NT2/D1 (cell line): ENCODE results near the gene SLC6A8.

ENCODE experiments used
- DNase-seq: peaks from one replicate; pipeline ENCODE4 v3.0.0-alpha.2; 2011; ENCODE audit warnings: low read depth, low spot score
- H3K27me3 ChIP-seq: 2 replicates; pipeline ENCODE4 v1.6.0; 2011; ENCODE audit warnings: mild to moderate bottlenecking; ENCODE audit not compliant: insufficient read length, insufficient read depth
- H3K36me3 ChIP-seq: 2 replicates; pipeline ENCODE4 v1.6.1; 2011; ENCODE audit warnings: mild to moderate bottlenecking, low read length, mixed read lengths; ENCODE audit not compliant: insufficient read depth, insufficient read length
- H3K4me1 ChIP-seq: 2 replicates; pipeline ENCODE4 v1.5.1; 2011; ENCODE audit not compliant: insufficient read depth, insufficient read length
- H3K4me3 ChIP-seq: 2 replicates; pipeline ENCODE4 v1.5.1; 2011; ENCODE audit warnings: low read depth; ENCODE audit not compliant: insufficient read length
- H3K9ac ChIP-seq: 2 replicates; pipeline ENCODE4 v1.6.0; 2011; ENCODE audit warnings: low read depth; ENCODE audit not compliant: insufficient read length
- H3K9me3 ChIP-seq: 2 replicates; pipeline ENCODE4 v1.5.1; 2011; ENCODE audit warnings: mild to moderate bottlenecking, low read length; ENCODE audit not compliant: insufficient read depth
- SUZ12 ChIP-seq: IDR thresholded peaks from 2 replicates; pipeline ENCODE4 v1.6.1; 2011; ENCODE audit not compliant: insufficient read length, insufficient read depth; ENCODE audit errors: extremely low read depth
- YY1 ChIP-seq: IDR thresholded peaks from 2 replicates; pipeline ENCODE4 v1.6.1; 2011; ENCODE audit not compliant: insufficient read length, insufficient read depth
- ZNF274 ChIP-seq: IDR thresholded peaks from 2 replicates; pipeline ENCODE4 v1.6.1; 2011; ENCODE audit warnings: mild to moderate bottlenecking, low read depth, low read length

SLC6A8 gene

DNA sequence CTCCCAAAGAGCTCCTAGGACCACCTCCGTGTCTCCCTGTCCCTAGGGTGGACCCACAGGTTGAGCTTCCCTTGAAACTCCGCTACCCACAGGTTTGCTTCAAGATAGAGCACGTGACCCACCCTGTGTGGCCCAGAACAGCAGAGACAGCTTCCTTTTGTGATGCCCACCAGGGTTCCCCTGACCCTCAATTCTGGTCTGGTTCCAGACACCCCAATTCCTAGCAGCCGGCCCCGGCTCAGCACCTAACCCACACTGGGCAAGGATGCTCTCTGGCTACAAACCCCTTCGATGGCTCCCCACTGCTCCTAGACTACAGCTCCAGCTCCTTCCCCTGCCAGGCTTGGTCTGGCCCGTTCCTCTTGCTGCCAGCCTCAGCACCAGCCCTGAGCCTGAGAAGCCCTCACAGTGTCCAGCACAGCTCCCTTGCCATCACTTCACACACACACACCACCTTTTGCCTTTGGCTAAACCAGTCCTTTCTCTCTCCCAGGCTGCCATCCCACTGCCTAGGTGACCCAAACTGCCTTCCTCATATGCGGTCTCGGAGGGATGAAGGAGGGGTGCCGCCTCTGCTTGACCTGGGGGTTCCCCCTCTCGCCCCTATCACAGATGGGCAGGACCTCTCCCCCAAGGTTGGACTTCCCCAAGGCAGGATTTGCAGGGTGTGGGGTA, 20.3 kb upstream of the SLC6A8 start:
- Histone ChIP-seq H3K9ac (peak overlapping the region; percentile 21), H3K4me3 (no peak overlapping the region), H3K36me3 (no peaks in the 10 kb centered on the region)

DNA sequence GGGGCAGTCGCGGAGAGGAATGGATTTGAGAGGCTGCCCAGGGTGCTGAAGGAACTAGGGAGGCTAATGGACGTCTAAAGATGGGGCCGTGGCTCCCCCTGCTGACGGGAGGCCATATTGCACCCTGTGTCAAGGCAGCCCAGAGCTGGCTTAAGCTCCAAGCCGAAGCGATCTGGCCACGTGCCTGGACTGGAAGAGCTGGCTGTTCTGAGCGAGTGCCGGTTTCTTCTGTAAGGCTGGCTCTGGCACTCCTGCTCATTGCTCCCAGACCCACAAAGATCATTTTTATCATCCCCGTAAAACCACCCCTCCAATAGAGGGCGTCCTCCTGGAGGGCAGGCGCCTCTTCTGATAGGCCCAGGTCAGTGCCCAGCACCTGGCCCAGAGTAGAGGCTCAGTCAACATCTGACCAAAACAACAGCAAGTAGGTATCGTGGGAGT, 19.8 kb upstream of the SLC6A8 start:
- H3K4me3 ChIP-seq, result no peak overlapping the region
- peaks cover 3% of the 10 kb centered on the region for H3K27me3 ChIP-seq
- no peak for TF ChIP-seq ZNF274
- no peak for TF ChIP-seq YY1
- no peak for TF ChIP-seq SUZ12
- DNase-seq, result no peak
- peak overlapping the region; percentile 21 for H3K9ac ChIP-seq
- H3K36me3 ChIP-seq, result no peaks in the 10 kb centered on the region
- no peaks in the 10 kb centered on the region for H3K4me1 ChIP-seq
- H3K9me3 ChIP-seq, result no peaks in the 10 kb centered on the region

More for the DNA sequence above, 20.3 kb upstream of the SLC6A8 start:
- peaks cover under 1% of the 10 kb centered on the region for H3K27me3 ChIP-seq
- no peaks in the 10 kb centered on the region for H3K4me1 ChIP-seq
- no peaks in the 10 kb centered on the region for H3K9me3 ChIP-seq
- no peak for DNase-seq
- TF ChIP-seq YY1 (no peak), SUZ12 (no peak), ZNF274 (no peak)

DNA sequence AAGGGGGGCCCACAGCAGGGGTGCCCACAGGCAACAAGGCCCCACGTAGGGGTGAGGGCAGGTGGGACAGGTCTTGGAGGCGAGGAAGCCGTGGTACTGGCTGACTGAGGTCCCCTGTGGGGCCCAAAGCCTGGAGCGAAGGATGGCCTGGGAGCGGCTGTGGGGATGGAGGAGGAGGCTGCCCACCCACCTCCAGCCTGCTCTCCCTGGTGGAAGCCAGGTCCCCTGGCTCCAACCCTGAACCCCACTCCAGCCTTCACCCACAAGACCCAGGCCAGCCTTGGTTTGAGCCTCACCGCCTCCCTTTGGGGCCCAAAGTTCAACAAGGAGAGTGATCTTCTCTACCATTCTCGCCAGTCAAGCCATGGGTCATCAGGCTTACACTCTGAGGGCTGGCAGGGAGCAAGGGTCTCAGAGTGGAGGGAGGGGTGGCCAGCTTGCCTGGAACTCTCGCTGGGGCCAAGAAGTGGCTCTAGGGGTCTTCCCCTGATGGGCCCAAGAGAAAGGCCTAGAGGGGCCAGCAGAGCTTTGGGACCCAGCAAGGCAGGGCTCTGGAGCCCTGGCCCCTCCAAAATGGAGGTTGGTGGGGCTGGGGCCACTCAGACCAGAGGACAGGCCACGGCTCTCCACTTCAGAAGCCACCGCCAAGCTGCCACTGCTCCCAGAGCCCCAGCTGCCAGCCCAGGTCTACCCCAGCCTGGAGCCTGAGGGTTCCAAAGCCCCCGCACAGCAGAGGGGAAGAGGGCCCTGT, 19.1 kb upstream of the SLC6A8 start:
- Histone ChIP-seq H3K27me3 (peaks cover 3% of the 10 kb centered on the region), H3K9ac (no peak overlapping the region), H3K4me1 (no peaks in the 10 kb centered on the region), H3K4me3 (no peak overlapping the region), H3K9me3 (no peaks in the 10 kb centered on the region), H3K36me3 (no peaks in the 10 kb centered on the region)
- no peak for DNase-seq
- TF ChIP-seq SUZ12, result no peak
- TF ChIP-seq ZNF274, result no peak
- TF ChIP-seq YY1, result no peak

DNA sequence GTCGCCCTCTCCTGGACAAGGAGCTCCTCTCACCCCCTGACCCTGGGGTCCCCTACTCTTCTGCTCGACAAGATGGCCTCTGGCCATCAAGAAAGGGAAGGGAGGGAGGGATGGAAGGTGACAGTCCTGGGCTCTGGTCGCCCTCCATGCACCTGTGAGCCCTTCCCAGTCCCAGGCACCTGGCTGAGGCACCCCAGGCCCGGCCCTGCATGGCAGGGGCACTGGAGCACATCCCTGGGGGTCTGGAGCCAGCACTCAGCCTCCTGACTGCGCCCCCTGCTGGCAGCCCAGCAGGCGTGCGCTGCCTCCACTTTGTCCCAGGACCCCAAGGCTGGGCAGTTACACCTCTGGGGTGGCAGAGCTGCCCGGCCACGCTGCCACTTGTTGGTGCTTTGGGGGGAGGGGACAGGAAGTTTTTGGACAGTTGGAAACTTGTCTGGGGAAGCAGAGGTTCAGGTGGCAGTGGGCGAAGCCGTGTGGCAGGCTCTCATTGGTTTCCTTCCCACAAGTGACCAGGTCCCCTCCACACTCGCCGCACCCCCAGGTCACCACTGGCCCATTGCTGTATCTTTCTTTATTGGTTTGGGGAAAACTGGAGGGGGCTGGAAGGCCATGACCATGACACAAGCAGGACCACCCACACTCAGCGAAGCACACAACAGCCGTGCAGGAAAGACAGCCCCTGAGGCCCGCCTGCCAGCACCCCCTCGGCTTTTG, 18.4 kb upstream of the SLC6A8 start:
- H3K4me1 ChIP-seq, result peaks cover 2% of the 10 kb centered on the region
- DNase-seq, result no peak
- no peaks in the 10 kb centered on the region for H3K9me3 ChIP-seq
- no peak for TF ChIP-seq ZNF274
- no peak for TF ChIP-seq SUZ12
- TF ChIP-seq YY1, result no peak
- H3K4me3 ChIP-seq, result no peak overlapping the region
- H3K27me3 ChIP-seq, result peaks cover 3% of the 10 kb centered on the region
- no peak overlapping the region for H3K9ac ChIP-seq
- no peaks in the 10 kb centered on the region for H3K36me3 ChIP-seq

DNA sequence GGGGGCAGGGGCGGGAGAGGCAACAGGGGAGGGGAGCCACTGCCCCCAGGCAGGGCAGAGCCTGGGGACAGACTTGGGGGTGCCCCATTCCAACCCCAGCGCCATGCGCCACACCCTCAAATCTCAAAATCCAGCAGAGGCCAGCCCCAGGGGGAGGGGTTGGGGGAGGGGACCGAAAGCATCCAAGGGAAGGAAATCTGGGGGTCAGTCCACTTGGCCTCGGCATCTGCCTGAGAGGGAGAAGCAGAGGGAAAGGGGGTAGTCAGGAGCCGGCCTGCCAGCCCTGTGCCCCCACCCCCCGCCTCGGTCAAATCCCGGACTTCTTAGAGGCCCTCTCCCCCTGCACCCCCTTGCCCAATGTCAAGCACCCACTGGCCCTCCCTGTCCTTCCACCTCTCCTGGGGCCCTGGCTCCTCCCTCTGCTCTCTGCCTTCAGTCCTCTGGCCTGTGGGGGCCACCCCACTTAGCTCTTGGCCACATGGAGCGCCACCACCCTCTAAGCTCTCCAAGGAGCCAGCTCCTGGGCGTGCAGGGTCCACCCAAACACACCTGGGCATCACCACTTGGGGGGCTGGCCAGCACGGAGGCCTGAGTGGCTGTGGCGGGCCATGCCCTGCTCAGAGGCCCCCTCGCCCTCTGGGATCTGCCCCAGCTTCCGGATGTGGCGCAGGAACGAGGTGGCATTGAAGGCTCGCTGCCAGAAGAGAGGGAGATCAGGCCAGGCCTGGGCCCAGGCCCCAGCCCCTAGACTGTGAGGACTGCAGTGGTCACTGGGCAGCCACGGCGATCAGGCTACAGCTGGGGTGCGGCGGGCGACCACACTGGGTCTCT, 17.6 kb upstream of the SLC6A8 start:
- no peak overlapping the region for H3K4me3 ChIP-seq
- peaks cover 3% of the 10 kb centered on the region for H3K27me3 ChIP-seq
- no peaks in the 10 kb centered on the region for H3K9me3 ChIP-seq
- H3K9ac ChIP-seq, result no peak overlapping the region
- H3K4me1 ChIP-seq, result peaks cover 2% of the 10 kb centered on the region
- TF ChIP-seq YY1 (no peak), ZNF274 (no peak), SUZ12 (no peak)
- H3K36me3 ChIP-seq, result no peaks in the 10 kb centered on the region
- DNase-seq, result no peak

DNA sequence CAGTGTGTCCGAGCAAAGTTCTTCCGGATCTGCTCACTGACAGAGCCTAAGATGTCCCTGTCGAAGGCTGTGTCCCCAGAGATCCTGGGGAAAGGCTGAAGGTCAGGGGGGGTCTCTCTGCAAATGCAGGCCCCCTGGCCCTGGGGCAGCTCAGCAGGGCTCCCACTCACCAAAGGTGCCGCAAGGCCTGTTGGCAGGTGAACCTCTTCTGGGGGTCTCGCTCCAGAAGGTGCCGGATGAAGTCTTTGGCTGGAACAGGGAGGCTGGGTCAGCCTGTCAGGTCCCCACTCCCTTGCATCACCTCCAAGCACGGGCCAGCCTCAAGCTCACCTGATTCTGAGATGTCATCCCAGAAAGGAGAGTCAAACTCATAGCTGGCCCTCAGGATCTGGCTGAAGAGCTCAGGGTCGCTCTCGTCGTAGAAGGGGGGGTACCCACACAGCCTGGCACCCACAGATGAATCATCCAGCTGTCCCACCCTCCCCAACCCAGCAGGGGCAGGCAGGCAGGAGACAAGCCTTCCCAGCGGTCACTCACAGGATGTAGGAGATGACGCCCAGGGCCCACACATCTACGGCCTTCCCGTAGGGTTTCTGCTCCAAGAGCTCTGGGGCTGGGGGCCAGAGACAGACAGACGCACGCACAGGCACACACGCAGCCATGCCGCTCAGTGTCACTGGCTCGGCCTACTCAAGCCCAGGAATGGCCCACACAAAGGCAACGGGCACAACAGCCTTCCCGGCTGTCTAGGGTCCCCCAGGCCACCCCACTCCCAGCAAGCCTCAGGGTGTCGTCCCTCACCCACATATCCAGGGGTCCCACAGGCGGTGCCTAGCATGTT, 16.8 kb upstream of the SLC6A8 start:
- Histone ChIP-seq H3K36me3 (no peaks in the 10 kb centered on the region), H3K4me3 (no peak overlapping the region), H3K9ac (no peak overlapping the region), H3K4me1 (peaks cover 2% of the 10 kb centered on the region), H3K27me3 (peaks cover 3% of the 10 kb centered on the region), H3K9me3 (no peaks in the 10 kb centered on the region)
- TF ChIP-seq SUZ12 (no peak), YY1 (no peak), ZNF274 (no peak)
- DNase-seq, result no peak
